Breast epithelium (tissue), 4 donors: ENCODE data around the gene IL4. TPM values are rescaled to one million over a fixed set of nuclear protein-coding genes. Genes with fewer than 3 reads are reported as not detected.

Experiments used
- DNase-seq, 2 donors: peaks; one replicate each; pipeline ENCODE4 v3.0.0-alpha.2; 2019; ENCODE audit warnings: low spot score in 2 of 2
- H3K27ac ChIP-seq, 2 donors: fragments of 200-600 bp; sonication (generic) in 1 of 2; one replicate each; pipeline ENCODE4 v1.5.1; 2016 to 2019; ENCODE audit warnings: mild to moderate bottlenecking in 1 of 2
- H3K27me3 ChIP-seq, 2 donors: fragments of 200-600 bp; sonication (generic) in 1 of 2; one replicate each; pipeline versions ENCODE4 v1.5.1 to v1.6.0; 2017 to 2019; ENCODE audit warnings: control low read depth in 1 of 2, mild to moderate bottlenecking in 1 of 2
- H3K36me3 ChIP-seq: fragments of 200-600 bp; one replicate; pipeline ENCODE4 v1.5.1; 2019
- H3K4me1 ChIP-seq, 2 donors: fragments of 200-600 bp; sonication (generic); one replicate each; pipeline ENCODE4 v1.5.1; 2016 to 2019; ENCODE audit warnings: control low read depth in 1 of 2
- H3K4me3 ChIP-seq, 3 donors: fragments of 200-600 bp; sonication (generic); 1 replicate in 2 of 3; 2 replicates in 1 of 3; pipeline ENCODE4 v1.5.1; 2016 to 2019; ENCODE audit warnings: mild to moderate bottlenecking in 3 of 3, moderate library complexity in 2 of 3
- H3K9me3 ChIP-seq, 2 donors: fragments of 200-600 bp; sonication (generic) in 1 of 2; one replicate each; pipeline ENCODE4 v1.5.1; 2016 to 2019; ENCODE audit warnings: control low read depth in 1 of 2
- CTCF ChIP-seq, 3 donors: fragments of 450-650 bp; IDR thresholded peaks; one replicate each; pipeline ENCODE4 v1.5.1; 2016 to 2017; ENCODE audit warnings: antibody characterized with exemption in 3 of 3, mild to moderate bottlenecking in 3 of 3, moderate library complexity in 3 of 3
- POLR2A ChIP-seq: fragments of 450-650 bp; IDR thresholded peaks from one replicate; pipeline ENCODE4 v1.6.1; 2016; ENCODE audit warnings: antibody characterized with exemption, mild to moderate bottlenecking, moderate library complexity
- POLR2AphosphoS5 ChIP-seq, 3 donors: sonication (generic); formaldehyde crosslinking; IDR thresholded peaks; one replicate each; pipeline ENCODE4 v1.6.1; 2017; ENCODE audit warnings: antibody characterized with exemption in 3 of 3
- intact Hi-C: fragments of 100-400 bp; cut with DNase I; formaldehyde crosslinking; loops from one replicate; pipeline ENCODE4 v1.15.1; 2023; ENCODE audit warnings: low total_unique reads
- total RNA-seq, 3 donors: library from RNA; depleted of rRNA; stranded (reverse); fragments of >200 nt; gene quantifications; one replicate each; pipeline ENCODE4 v1.1.0, GENCODE V29; 2016

IL4 gene
- total RNA-seq, 3 donors from 2014 or later: not detected

- no peak overlapping the region for H3K27ac ChIP-seq
- H3K4me1 ChIP-seq: peaks cover 0 to 6% of the 10 kb centered on the region in 2 donors
- peaks cover 9 to 17% of the 10 kb centered on the region in 2 donors for H3K9me3 ChIP-seq
- no peak for TF ChIP-seq CTCF (IDR thresholded peaks at IDR 0.05)
- no peak for TF ChIP-seq POLR2AphosphoS5 (IDR thresholded peaks at IDR 0.05)
- no peak for TF ChIP-seq POLR2A
- DNase-seq: no peak
- H3K36me3 ChIP-seq: no peaks in the 10 kb centered on the region
- no peak overlapping the region for H3K4me3 ChIP-seq
- intact Hi-C loops: no loop called here
- H3K27me3 ChIP-seq: peaks cover 0 to 16% of the 10 kb centered on the region in 2 donors
These were observed 21.8 kb upstream of the IL4 start for GRCh38 chr5:132651838-132652469.

- intact Hi-C loops: no loop called here
- peaks cover 4 to 7% of the 10 kb centered on the region in 2 donors for H3K9me3 ChIP-seq
- TF ChIP-seq CTCF (IDR thresholded peaks at IDR 0.05): no peak
- no peak for TF ChIP-seq POLR2A
- TF ChIP-seq POLR2AphosphoS5 (IDR thresholded peaks at IDR 0.05): no peak
- H3K36me3 ChIP-seq: no peaks in the 10 kb centered on the region
- peaks cover 0 to 6% of the 10 kb centered on the region in 2 donors for H3K4me1 ChIP-seq
- no peak for DNase-seq
- H3K27me3 ChIP-seq: peaks cover 0 to 16% of the 10 kb centered on the region in 2 donors
- H3K4me3 ChIP-seq: no peak overlapping the region
- no peak overlapping the region for H3K27ac ChIP-seq
These were observed 20.1 kb upstream of the IL4 start for GRCh38 chr5:132653716-132654115.

- no peak overlapping the region for H3K27ac ChIP-seq
- no peak for DNase-seq
- TF ChIP-seq POLR2A: no peak
- TF ChIP-seq POLR2AphosphoS5 (IDR thresholded peaks at IDR 0.05): no peak
- no peak for TF ChIP-seq CTCF (IDR thresholded peaks at IDR 0.05)
- intact Hi-C loops: no loop called here
- no peaks in the 10 kb centered on the region for H3K36me3 ChIP-seq
- peak overlapping the region; percentile 31 to 69 (median 47) for H3K4me3 ChIP-seq
- no peaks in the 10 kb centered on the region for H3K9me3 ChIP-seq
- H3K4me1 ChIP-seq: peaks cover 0 to 6% of the 10 kb centered on the region in 2 donors
- H3K27me3 ChIP-seq: peaks cover 0 to 16% of the 10 kb centered on the region in 2 donors
These were observed 17.7 kb upstream of the IL4 start for GRCh38 chr5:132655821-132656773.

GRCh38 chr5:132656774-132657355 lies 16.9 kb upstream of the IL4 start:
- intact Hi-C loops: no loop called here

More at GRCh38 chr5:132656774-132657355, 16.9 kb upstream of the IL4 start:
- TF ChIP-seq CTCF (IDR thresholded peaks at IDR 0.05) (no peak), POLR2AphosphoS5 (IDR thresholded peaks at IDR 0.05) (no peak)
- H3K36me3 ChIP-seq: no peaks in the 10 kb centered on the region
- H3K9me3 ChIP-seq: no peaks in the 10 kb centered on the region
- peak overlapping the region in 2 of 3 donors; percentile 47 to 69 for H3K4me3 ChIP-seq
- H3K27me3 ChIP-seq: peaks cover 0 to 16% of the 10 kb centered on the region in 2 donors
- DNase-seq: no peak
- H3K4me1 ChIP-seq: peaks cover 0 to 6% of the 10 kb centered on the region in 2 donors
- H3K27ac ChIP-seq: no peak overlapping the region
